HepG2 (cell line): ENCODE data around the gene CLASP2.

ENCODE experiments used
- CTCF ChIP-seq: sonication (generic); formaldehyde crosslinking; IDR thresholded peaks from 2 replicates; pipeline ENCODE4 v1.5.0; 2020; ENCODE audit warnings: mild to moderate bottlenecking, missing genetic modification reagents, moderate library complexity
- DPF2 ChIP-seq: sonication (generic); formaldehyde crosslinking; IDR thresholded peaks from 2 replicates; pipeline ENCODE4 v1.4.0; 2020; ENCODE audit warnings: mild to moderate bottlenecking, low read depth, missing genetic modification reagents, borderline replicate concordance
- EP300 ChIP-seq, 3 experiments: sonication (generic) in 1 of 3; formaldehyde crosslinking in 1 of 3; IDR thresholded peaks; 2 replicates each; pipeline versions ENCODE4 v1.5.1 to v1.6.1; 2011 to 2020; ENCODE audit warnings: low read depth in 2 of 3, low read length in 2 of 3, borderline replicate concordance in 1 of 3, improper control_type of control experiment in 1 of 3, mild to moderate bottlenecking in 1 of 3, missing genetic modification reagents in 1 of 3, moderate library complexity in 1 of 3
- EZH2 ChIP-seq: conservative IDR thresholded peaks from 2 replicates; pipeline ENCODE4 v1.6.1; 2012; ENCODE audit warnings: mild to moderate bottlenecking, low read depth, low read length, moderate library complexity
- KDM4B ChIP-seq: sonication (generic); formaldehyde crosslinking; IDR thresholded peaks from 2 replicates; pipeline ENCODE4 v1.4.0; 2020; ENCODE audit warnings: missing genetic modification reagents
- MYC ChIP-seq: sonication (generic); formaldehyde crosslinking; IDR thresholded peaks from 2 replicates; pipeline ENCODE4 v1.9.0; 2021; ENCODE audit warnings: missing genetic modification reagents, borderline replicate concordance
- POLR2AphosphoS5 ChIP-seq: IDR thresholded peaks from 2 replicates; pipeline ENCODE4 v1.6.1; 2012; ENCODE audit warnings: low read depth, low read length
- TCF7 ChIP-seq: sonication (generic); IDR thresholded peaks from 2 replicates; pipeline ENCODE4 v1.6.1; 2016; ENCODE audit warnings: antibody characterized with exemption, low read depth
- ZNF121 ChIP-seq: sonication (generic); formaldehyde crosslinking; IDR thresholded peaks from 2 replicates; pipeline ENCODE4 v1.5.0; 2020; ENCODE audit warnings: mild to moderate bottlenecking, missing genetic modification reagents
- ZNF124 ChIP-seq: sonication (generic); formaldehyde crosslinking; IDR thresholded peaks from 2 replicates; pipeline ENCODE4 v1.4.0; 2020; ENCODE audit warnings: missing genetic modification reagents
- ZNF138 ChIP-seq: sonication (generic); formaldehyde crosslinking; IDR thresholded peaks from 2 replicates; pipeline ENCODE4 v1.5.0; 2020; ENCODE audit warnings: mild to moderate bottlenecking, low read depth, missing genetic modification reagents
- ZNF879 ChIP-seq: sonication (generic); formaldehyde crosslinking; IDR thresholded peaks from 2 replicates; pipeline ENCODE4 v1.8.1; 2023; ENCODE audit warnings: missing genetic modification reagents

- TF ChIP-seq MYC (CRISPR knock-in tag), result no peak
- TF ChIP-seq TCF7, result no peak
- TF ChIP-seq DPF2 (CRISPR knock-in tag), result no peak
- no peak for TF ChIP-seq ZNF138
- TF ChIP-seq KDM4B (CRISPR knock-in tag), result no peak
- TF ChIP-seq CTCF (CRISPR knock-in tag), result no peak
- TF ChIP-seq ZNF879, result no peak
- no peak for TF ChIP-seq EZH2
- no peak for TF ChIP-seq ZNF124 (CRISPR knock-in tag)
- TF ChIP-seq ZNF121 (CRISPR knock-in tag), result no peak
- no peak for TF ChIP-seq EP300 (IDR thresholded peaks at IDR 0.05; ENCODE audit: low read depth in 2 of 2, low read length in 2 of 2)
- TF ChIP-seq EP300 (CRISPR knock-in tag; IDR thresholded peaks at IDR 0.05; ENCODE audit: borderline replicate concordance), result no peak
- TF ChIP-seq POLR2AphosphoS5, result no peak
Observed at GRCh38 chr3:33557829-33558228, 160.2 kb downstream of the CLASP2 start.
